GM19023 (cell line): ENCODE results near the gene C1orf74.
A peak's percentile ranks its signal among the peaks of the same experiment; 100 is the strongest.

Source experiments
- ATAC-seq: cut with Tn5 transposase; IDR thresholded peaks from one replicate; pipeline ENCODE4 v1.9.1; 2021; ENCODE audit warnings: mild to moderate bottlenecking, moderate library complexity; ENCODE audit not compliant: unreplicated experiment

The C1orf74 gene

DNA sequence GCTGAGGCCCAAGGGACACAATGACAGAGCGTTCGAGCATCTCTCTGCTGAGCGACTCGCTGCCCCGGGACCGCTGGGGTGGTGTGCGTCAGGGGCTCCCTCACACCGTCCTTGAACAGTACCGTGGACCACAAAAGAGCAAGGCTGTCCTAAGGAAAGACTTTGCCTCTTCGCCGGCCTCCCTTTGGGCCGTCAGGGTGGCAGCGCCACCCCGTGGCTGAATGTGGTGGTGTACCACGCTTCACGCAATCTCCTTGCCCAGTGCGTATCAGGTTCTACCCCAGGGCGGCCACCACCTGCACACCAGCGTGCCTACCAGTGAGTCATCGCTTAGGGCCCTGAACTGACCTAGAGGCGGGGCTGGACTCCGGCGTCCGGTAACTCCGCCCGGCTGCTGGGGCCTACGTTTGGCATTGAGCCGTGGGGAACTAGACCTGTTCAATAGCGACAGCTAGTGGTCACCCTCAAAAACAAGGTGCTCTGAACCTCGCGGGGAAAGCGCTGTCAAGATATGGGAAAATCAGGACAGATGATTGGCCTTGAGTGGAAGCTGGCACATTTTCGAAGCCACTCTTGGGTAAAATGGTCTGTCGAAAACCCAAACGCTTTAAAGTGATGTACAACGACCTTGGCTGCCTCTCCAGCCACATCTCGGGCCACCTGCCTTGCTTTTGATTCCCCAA, 36.6 kb downstream of the C1orf74 start:
- ATAC-seq = peak; percentile 73

DNA sequence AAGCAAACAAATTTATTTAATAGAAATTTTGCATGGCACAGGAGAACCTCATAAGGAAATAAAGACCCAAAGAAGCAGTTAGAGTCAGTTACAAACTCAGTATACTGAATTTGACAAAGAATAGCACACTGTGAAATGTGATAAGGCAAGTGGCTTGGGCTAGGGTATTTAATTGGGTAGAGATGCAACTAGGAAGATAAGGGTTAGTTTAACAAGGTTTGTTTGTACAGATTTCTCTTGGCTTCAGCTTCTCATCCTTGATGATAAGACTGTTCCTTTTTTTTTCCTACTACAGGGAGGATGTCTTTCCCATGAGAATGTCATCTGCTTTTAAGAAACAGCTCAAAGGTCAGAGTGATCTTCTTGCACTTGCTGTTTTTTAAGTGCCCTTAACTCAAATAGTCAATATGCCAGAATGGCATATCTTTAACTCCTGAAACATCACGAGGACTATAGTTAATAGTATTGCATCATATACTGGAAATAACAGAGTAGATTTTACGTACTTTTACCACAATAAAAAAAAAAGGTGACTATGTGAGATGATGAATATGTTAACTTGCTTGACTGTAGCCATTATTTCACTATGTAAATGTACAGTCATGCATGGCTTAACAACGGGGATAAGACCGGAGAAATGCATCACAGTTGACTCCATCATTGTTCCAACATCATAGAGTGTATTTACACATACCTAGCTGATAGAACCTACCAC, 37.8 kb downstream of the C1orf74 start:
- no peak for ATAC-seq

DNA sequence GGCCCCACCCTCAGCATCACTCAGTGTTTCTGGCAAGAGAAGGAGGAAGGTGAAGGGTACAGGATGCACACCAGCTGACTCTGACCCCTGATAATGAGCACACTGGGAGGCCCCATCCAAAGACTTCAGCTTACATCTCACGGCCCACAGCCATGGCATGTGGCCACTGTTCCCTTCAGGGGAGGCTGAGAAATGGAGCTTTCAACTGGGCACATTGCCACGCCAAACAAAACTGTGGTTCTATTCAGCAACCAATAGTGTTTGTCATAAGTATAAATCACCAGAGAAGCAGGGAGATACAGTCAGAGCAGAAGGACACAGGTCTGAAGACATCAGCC, 41.2 kb downstream of the C1orf74 start:
- ATAC-seq = no peak

DNA sequence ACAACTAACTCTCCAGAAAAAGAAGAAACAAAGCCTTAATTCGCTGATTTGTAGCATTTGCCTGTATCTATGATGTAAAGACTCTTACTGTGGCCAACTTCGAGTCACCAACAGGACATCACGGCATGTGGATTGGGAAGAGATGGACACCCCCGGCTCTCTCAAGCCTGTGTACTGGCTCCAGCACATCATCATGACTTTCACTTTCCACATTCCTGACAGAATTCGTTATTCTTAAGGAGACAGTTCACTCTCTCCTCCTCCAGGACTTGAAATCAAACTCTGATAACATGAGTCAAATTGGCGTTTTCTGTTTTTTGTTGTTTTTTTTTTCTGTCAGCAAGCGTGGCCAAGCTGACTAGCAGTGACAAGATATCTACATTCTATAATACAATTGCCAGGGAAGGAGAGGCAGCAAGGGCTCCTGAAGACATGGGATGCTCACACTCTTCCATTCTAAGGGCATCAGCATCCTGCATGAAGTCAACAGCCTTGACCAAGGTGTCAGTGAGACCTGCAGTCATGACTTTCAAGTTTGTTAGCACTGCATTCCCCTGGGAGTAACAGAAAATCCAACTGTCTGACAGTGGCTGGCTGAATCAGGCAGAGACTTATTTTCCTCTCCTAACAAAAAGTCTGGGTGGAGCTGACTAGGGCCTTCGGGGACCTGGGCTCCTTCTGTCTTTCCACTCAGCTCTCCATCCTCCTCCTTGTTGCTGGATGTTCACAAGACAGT, 41.8 kb downstream of the C1orf74 start:
- ATAC-seq = no peak

DNA sequence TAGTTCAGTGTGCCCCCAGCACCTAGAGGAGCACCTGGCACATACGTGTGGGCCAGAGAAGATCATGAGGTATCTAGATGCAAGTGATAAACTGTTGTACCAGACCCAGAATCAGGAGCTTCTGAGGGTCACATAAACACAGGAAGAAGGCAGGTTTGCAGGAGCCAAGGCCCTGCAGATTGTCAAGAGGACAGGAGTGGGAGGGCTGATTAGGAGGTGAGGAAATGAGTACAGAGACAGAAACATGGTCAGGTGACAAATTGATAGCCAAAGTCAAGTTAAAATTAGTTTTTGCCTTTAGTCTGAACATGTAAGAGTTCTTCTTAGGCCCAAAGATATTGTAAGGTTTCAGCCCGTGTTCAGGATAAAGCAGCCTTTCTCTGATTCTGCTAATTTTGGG, 42.5 kb downstream of the C1orf74 start:
- no peak for ATAC-seq

DNA sequence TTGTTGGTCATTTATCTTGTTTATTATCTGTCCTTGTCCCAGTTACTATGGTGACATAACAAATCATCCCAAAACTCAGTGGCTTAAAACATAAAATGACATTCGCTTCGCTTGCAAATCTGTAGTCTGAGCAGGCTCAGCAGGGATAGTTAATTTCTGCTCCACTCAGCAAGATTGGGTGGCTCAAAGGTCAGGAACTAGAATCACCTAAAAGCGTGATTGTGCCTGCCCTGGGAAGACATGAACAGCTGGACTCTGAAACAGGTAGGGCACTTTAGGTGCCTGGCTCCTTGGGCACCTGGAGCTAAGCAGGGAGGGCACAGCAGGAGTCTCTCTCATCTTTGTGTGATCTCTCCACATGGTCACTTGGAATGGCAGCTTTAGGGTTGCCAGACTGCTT, 43.2 kb downstream of the C1orf74 start:
- ATAC-seq = no peak

DNA sequence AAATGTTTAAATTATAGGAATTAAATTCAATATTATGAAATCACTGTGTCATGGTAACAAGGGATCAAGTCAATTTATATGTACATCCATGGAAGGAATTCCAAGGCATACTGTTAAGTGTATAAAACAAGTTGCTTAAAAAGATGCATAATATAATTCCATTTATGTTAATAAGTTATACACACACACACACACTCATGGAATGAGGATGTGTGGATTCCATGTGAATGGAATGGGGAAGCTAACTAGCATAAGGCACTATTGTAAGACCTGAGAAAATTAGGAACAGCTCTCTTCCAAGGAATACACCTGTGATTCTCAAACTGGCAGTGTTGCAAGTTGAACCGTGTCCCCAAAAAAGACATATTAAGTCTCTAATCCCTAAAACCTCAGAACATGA, 46.1 kb downstream of the C1orf74 start:
- no peak for ATAC-seq

DNA sequence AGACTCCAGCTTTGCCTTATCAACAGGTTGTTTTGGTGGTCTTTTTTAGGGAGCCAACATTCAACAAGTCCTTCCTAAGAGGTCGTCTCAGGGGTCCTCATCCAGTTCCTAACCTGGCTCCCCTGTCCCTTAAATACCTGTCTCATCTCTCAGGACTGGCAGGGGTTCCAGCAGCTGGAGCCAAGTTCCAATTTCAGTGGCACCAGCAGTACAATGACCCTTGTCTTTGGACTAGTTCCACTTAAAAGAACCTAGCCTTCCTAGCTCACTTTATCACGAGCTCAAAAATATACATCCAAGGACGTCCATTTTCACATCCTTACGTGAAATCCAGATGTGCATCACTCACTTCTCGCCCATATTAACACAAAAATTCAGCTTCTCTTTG, 47.2 kb downstream of the C1orf74 start:
- no peak for ATAC-seq

DNA sequence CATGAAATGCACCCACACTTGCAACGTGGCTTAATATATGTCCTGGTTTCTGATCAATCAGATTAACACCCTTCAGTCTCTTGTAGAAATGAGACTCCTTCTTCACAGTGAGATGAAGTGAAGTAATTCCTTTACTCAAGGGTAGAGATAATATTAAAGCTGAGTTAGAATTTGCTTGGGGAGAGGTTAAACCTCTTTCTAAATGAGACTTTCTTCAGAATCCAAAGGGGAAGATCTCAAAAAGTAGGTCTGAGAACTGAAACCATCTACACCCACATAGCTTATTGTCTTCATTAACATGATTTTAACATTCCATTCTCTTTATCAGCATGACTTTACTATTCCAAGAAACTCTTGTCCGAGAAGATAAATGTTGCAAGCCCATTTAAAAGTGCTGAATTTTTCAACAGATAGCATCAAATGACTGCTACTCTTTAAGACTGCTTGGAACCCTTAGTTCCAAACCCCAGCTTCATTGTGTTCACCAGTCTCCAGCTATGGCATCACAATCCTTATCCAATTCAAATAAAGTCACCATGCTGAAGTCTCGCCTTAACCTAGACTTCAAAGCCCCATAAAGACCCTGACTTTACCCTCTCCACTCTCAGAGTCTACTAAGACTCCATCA, 47.8 kb downstream of the C1orf74 start:
- ATAC-seq = no peak

DNA sequence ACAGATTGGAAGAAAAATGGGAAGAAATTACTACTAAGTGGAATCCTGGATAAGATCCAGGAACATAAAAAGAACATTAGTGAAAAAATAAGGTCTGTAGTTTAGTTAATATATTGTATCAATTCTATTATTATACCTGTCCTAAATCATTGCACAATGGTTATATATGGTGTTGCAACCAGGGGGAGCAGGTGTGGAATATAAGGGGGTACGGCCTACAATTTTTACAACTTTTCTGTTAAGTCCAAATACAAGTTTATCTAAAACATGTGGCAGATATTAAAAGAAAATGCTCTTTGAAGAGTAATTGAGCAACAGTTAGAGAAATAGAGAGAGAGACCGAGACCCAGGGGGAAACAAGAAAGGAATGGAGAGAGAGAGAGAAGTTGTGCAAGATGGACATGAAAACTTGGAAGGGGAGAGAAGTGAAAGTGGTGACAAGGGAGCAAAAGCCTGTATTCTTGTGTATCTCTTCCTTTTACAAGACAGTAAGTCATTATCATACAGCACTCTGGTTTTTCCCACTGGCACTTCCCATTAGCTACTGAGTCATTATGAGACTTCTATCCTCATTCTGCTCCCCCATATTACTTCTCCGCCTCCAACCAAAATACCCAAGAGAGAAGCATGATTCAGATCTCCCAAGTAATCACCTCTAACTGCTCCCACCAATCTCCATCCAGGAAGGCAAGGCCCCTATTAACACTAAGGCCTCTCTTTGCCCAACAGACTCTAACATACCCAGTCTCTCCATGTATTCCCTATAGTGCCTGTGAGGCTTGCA, 50.8 kb downstream of the C1orf74 start:
- no peak for ATAC-seq

DNA sequence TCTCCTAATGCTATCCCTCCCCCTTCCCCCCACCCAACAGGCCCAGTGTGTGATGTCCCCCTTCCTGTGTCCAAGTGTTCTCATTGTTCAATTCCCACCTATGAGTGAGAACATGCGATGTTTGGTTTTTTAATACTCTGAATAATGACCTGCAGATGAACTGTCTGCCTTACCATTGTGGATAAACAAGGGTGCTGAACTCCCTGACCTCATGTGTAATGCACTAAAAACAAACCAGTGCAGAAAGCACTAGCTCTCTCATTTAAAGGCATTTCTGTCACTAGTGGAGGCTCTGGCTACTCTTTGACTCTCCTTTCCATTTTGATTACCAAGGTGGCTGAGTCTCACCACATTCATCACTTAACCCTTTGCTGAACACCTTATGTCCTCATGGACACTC, 51.6 kb downstream of the C1orf74 start:
- no peak for ATAC-seq

DNA sequence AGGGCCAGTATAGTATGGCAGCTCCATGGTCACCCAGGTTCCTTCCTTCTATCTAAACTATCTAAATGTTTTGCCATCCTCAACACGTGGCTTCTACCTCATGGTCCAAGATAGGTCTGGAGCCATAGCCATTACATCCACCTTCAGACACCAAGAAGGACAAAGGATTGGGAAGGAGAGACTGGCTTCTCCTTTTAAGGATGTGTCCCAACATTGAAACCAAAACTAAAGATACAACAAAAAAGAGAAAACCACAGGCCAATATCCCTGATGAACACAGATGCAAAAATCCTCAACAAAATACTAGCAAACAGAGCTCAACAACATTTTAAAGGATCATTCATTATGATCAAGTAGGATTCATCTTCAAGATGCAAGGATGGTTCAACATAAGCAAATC, 54.9 kb downstream of the C1orf74 start:
- no peak for ATAC-seq
